ENCODE measurements around the gene SCNN1G. TPM values are rescaled to one million over a fixed set of nuclear protein-coding genes. Genes with fewer than 3 reads are reported as not detected.

The SCNN1G gene
- total RNA-seq, 1 donor from 2014 or later: not detected

GRCh38 chr16:23196539-23196938, 14.0 kb downstream of the SCNN1G start:
- no peak for DNase-seq (ENCODE audit: low read depth, low spot score)

- no peak for DNase-seq (ENCODE audit: low read depth, low spot score)
Measured at GRCh38 chr16:23202166-23202565, 19.6 kb downstream of the SCNN1G start.

DNA sequence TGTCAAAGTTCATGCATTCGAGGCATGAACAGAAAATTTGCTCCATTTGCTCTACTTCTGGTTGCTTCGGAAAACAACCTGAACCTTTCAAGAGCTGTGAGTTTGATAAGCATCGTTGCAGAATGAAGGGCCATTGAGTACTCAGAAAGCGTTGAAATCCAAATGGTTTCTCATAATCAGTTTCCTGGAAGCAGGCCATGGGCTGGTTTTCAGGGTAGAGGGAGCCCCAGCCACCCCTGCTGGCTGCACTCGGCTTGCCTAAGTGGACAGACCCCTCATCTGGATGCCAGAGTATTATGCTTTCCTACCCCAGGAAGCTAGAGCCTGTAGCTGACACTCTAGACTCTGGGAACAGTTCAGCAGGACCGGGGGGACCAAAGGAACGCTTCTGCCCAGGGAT, 24.4 kb downstream of the SCNN1G start:
- DNase-seq (ENCODE audit: low read depth, low spot score): no peak

DNA sequence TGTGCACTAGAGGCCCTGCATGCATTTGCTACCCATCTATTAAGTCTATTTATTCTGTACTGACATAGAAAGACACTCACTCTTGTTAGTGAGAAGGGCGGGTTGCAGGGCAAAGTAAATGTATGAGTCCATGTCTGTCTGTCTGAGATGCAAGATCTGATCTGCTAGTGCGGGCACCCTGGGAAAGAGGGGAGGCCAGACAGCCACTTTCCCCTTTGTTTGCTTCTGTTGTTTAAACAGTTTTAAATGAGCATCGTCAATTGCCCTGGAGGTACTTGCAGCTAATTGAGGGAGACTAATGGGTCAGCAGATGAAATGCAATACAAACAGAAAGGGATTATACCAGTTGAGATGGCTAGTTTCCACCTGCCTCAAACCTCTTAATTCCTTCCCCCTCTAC, 24.9 kb downstream of the SCNN1G start:
- DNase-seq (ENCODE audit: low read depth, low spot score): no peak

GRCh38 chr16:23209606-23210005, 27.1 kb downstream of the SCNN1G start:
- DNase-seq (ENCODE audit: low read depth, low spot score): no peak

DNA sequence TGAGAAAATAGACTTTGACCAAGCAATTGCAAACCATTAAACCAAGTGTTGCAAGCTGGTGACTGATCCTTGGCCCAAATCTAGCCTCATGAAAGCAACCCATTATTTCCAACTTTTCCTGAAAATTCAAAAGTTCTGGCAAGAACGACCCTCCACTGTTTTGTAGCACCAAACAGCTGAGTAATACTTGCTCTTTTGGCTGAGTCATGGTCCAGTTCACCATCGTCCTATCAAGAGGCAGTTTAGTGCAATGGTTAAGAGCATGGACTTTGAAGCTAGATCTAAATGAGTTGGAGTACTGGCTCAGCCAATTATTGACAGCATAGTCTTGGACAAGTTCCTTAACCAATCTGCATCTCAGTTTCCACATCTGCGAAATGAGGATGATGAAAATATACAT, 31.3 kb downstream of the SCNN1G start:
- DNase-seq (ENCODE audit: low read depth, low spot score): no peak

DNA sequence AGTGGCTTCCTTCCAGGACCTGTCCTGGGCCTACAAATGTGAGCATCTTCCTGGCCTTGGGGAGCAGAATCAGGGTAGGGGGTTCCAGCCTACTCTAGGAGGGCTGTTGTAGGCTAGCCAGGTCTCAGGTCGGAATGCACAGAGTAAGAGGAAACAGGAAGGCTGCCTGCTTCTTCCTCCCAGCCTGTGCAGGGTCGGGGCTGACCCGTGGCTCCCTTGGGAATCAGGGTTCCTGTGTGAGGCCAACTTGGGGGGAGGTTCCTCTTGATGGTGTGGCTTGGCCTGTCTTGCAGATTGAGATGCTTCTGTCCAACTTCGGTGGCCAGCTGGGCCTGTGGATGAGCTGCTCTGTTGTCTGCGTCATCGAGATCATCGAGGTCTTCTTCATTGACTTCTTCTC, 32.3 kb downstream of the SCNN1G start:
- no peak for DNase-seq (ENCODE audit: low read depth, low spot score)

DNA sequence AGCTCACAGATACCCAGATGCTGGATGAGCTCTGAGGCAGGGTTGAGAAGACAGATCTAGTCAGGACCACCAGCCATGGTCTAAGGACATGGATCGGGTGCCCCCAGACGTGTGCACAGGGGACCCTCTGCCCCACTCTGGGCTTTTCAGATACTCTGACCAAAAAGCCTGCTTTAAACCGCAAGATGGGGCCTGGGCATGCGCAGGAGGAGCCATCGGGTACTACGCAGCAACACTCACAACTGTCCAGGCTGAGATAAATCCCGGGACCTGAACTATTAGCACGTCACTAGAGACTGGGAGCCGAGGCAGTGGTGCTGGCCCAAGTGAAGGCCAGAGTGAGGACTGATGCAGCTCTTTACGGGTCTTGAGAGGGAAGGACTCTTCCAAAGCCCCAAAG, 32.9 kb downstream of the SCNN1G start:
- DNase-seq (ENCODE audit: low read depth, low spot score): no peak

- DNase-seq (ENCODE audit: low read depth, low spot score): no peak
Measured at GRCh38 chr16:23216658-23217246, 34.2 kb downstream of the SCNN1G start.

- no peak for DNase-seq (ENCODE audit: low read depth, low spot score)
Measured at GRCh38 chr16:23217646-23218045, 35.1 kb downstream of the SCNN1G start.

- no peak for DNase-seq (ENCODE audit: low read depth, low spot score)
Measured at GRCh38 chr16:23222929-23223328, 40.4 kb downstream of the SCNN1G start.

- DNase-seq (ENCODE audit: low read depth, low spot score): no peak
Measured at GRCh38 chr16:23223368-23223767, 40.8 kb downstream of the SCNN1G start.

GRCh38 chr16:23225109-23225508, 42.6 kb downstream of the SCNN1G start:
- DNase-seq (ENCODE audit: low read depth, low spot score): no peak

- DNase-seq (ENCODE audit: low read depth, low spot score): no peak
Measured at GRCh38 chr16:23225634-23226033, 43.1 kb downstream of the SCNN1G start.

GRCh38 chr16:23227529-23227928, 45.0 kb downstream of the SCNN1G start:
- no peak for DNase-seq (ENCODE audit: low read depth, low spot score)

DNA sequence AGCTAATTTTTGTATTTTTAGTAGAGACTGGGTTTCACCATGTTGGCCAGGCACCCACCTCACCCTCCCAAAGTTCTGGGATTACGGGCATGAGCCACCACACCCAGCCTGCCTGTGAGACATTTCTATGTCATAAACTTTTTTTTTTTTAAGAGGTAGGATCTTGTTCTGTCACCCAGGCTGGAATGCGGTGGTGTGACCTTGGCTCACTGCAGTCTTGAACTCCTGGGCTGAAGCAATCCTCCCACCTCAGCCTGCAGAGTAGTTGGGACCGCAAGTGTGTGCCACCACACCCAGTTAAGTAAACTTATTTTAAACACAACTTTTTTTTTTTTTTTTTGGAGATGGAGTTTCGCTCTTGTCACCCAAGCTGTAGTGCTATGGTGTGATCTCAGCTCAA, 47.2 kb downstream of the SCNN1G start:
- no peak for DNase-seq (ENCODE audit: low read depth, low spot score)

DNA sequence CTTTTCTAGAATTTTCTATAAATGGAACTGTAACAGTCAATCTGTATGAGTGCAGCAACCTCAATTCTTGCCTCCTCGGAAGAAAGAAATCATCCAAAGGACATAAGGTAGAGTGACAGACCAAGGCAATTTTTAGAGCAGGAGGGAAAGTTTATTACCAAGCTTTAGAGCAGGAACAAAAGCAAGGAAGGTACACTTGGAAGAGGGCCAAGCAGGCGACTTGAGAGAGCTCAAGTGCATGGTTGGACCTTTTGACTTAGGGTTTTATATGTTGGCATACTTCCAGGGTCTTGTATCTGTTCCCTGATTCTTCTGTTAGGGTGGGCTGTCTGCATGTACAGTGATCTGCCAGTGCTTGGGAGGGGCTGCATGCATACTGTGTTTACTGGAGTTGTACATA, 50.3 kb downstream of the SCNN1G start:
- DNase-seq (ENCODE audit: low read depth, low spot score): no peak

DNA sequence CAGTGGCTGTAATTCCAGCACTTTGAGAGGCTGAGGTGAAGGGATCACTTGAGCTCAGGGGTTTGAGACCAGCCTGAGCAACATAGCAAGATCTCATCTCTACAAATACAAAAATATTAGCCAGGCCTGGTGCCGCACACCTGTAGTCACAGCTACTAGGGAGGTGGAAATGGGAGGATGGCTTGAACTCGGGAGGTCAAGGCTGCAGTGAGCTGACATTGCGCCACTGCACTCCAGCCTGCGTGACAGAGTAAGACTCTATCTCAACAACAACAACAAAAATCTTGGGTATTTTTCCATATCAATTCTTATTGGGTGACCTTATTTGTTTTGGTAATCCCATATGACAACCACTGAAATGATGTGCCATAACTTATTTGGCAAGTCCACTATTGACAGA, 52.6 kb downstream of the SCNN1G start:
- DNase-seq (ENCODE audit: low read depth, low spot score): no peak

GRCh38 chr16:23236983-23237382, 54.4 kb downstream of the SCNN1G start:
- DNase-seq (ENCODE audit: low read depth, low spot score): no peak

GRCh38 chr16:23240994-23241393, 58.4 kb downstream of the SCNN1G start:
- no peak for DNase-seq (ENCODE audit: low read depth, low spot score)

- no peak for DNase-seq (ENCODE audit: low read depth, low spot score)
Measured at GRCh38 chr16:23244122-23244521, 61.6 kb downstream of the SCNN1G start.

- DNase-seq (ENCODE audit: low read depth, low spot score): no peak
Measured at GRCh38 chr16:23245268-23245667, 62.7 kb downstream of the SCNN1G start.

DNA sequence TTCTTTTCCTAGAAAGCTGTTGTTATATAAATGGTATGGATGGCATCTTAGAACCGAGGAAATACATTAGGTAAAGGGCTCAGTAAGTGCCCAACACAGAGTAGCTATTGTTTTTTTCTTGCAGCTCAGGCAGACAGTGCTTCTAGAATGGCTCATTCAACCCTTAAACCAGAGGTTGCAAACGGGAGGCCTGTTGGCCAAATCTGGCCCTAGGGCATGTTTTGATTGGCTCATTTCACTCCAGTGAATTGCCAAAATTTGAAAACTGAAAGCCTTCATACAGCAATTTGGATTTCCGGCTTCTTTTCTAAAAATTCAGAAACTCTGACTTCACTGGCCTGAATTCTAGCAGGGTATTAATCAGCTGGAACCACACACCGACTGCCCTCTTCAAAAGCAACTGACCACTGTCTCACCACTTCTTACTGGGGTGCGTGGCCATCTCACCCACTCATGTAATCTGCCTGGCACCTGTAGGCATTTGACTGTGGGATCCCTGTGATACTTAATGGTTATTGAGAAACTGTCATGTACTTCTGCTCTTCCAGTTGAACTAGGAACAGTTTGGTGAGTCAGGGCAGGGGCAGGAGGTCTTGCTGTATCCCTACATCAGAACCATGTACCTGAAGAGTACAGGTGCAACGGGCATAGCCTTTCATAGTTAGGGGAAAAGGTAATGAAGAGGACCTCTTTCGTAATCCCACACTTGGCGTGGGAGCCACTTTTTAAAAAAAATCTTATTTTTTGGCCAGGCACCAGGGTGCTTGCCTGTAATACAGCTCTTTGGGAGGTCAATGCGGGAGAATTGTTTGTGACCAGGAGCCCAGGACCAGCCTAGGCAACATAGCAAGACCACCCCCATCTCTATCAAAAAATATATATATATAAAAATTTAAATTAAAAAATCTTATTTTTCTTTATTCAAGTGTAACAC, 66.0 kb downstream of the SCNN1G start:
- DNase-seq (ENCODE audit: low read depth, low spot score): no peak

Data from pulmonary artery endothelial cell (primary cell).